ENCODE results near the gene CDH4.

The CDH4 gene

DNA sequence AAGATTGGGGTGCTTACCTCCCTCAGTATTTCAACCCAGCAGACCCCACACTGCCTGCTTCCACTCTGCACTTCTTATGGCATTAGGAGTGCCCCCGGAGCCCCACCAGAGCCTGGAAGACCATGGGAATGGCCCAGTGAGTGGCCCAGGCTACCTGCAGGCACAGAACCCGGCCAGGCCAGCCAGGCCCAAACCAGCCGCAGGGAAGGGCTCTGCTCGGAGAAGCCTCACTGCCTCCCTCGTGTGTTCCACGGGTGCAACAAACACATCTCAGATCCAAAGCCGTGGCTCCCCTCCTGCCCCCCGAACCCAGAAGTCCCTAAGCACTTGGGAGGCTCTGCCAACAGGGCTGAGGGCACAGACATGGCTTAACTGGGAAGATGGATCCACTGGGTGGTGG lies 283.9 kb downstream of the CDH4 start:
- Histone ChIP-seq H3K4me3 (replicated peaks; ENCODE audit: insufficient read depth, low read length) (no peak overlapping the region), H3K27me3 (ENCODE audit: insufficient read depth, poor library complexity, severe bottlenecking) (no peaks in the 10 kb centered on the region), H3K27ac (replicated peaks) (no peak overlapping the region)
- no peak for DNase-seq (ENCODE audit: low read depth in 1 of 2, low spot score in 1 of 2)
- TF ChIP-seq SPI1 (IDR thresholded peaks at IDR 0.05; ENCODE audit: borderline replicate concordance, low read depth), result no peak
- TF ChIP-seq, protein P1, sequence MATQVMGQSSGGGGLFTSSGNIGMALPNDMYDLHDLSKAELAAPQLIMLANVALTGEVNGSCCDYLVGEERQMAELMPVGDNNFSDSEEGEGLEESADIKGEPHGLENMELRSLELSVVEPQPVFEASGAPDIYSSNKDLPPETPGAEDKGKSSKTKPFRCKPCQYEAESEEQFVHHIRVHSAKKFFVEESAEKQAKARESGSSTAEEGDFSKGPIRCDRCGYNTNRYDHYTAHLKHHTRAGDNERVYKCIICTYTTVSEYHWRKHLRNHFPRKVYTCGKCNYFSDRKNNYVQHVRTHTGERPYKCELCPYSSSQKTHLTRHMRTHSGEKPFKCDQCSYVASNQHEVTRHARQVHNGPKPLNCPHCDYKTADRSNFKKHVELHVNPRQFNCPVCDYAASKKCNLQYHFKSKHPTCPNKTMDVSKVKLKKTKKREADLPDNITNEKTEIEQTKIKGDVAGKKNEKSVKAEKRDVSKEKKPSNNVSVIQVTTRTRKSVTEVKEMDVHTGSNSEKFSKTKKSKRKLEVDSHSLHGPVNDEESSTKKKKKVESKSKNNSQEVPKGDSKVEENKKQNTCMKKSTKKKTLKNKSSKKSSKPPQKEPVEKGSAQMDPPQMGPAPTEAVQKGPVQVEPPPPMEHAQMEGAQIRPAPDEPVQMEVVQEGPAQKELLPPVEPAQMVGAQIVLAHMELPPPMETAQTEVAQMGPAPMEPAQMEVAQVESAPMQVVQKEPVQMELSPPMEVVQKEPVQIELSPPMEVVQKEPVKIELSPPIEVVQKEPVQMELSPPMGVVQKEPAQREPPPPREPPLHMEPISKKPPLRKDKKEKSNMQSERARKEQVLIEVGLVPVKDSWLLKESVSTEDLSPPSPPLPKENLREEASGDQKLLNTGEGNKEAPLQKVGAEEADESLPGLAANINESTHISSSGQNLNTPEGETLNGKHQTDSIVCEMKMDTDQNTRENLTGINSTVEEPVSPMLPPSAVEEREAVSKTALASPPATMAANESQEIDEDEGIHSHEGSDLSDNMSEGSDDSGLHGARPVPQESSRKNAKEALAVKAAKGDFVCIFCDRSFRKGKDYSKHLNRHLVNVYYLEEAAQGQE (IDR thresholded peaks at IDR 0.05; ENCODE audit: insufficient replicate concordance, low read depth), result no peak
- no peak for TF ChIP-seq GABPA (IDR thresholded peaks at IDR 0.05; ENCODE audit: low read depth)
- TF ChIP-seq CTCF (IDR thresholded peaks at IDR 0.05; ENCODE audit: insufficient read depth, low read length), result no peak
- TF ChIP-seq POLR2AphosphoS5 (IDR thresholded peaks at IDR 0.05; ENCODE audit: low read depth), result no peak

- Histone ChIP-seq H3K4me3 (replicated peaks; ENCODE audit: insufficient read depth, low read length) (no peak overlapping the region), H3K27me3 (ENCODE audit: insufficient read depth, poor library complexity, severe bottlenecking) (no peaks in the 10 kb centered on the region), H3K27ac (replicated peaks) (no peak overlapping the region)
- TF ChIP-seq POLR2AphosphoS5 (IDR thresholded peaks at IDR 0.05; ENCODE audit: low read depth), result no peak
- TF ChIP-seq GABPA (IDR thresholded peaks at IDR 0.05; ENCODE audit: low read depth), result no peak
- TF ChIP-seq, protein P1 (IDR thresholded peaks at IDR 0.05; ENCODE audit: insufficient replicate concordance, low read depth), result no peak
- no peak for TF ChIP-seq SPI1 (IDR thresholded peaks at IDR 0.05; ENCODE audit: borderline replicate concordance, low read depth)
- TF ChIP-seq CTCF (IDR thresholded peaks at IDR 0.05; ENCODE audit: insufficient read depth, low read length), result no peak
- no peak for DNase-seq (ENCODE audit: low read depth in 1 of 2, low spot score in 1 of 2)
Measured at GRCh38 chr20:61536671-61537070, 284.6 kb downstream of the CDH4 start.

GRCh38 chr20:61537239-61538182 lies 285.4 kb downstream of the CDH4 start:
- TF ChIP-seq POLR2AphosphoS5 (IDR thresholded peaks at IDR 0.05; ENCODE audit: low read depth), result no peak
- no peak for TF ChIP-seq CTCF (IDR thresholded peaks at IDR 0.05; ENCODE audit: insufficient read depth, low read length)
- TF ChIP-seq SPI1 (IDR thresholded peaks at IDR 0.05; ENCODE audit: borderline replicate concordance, low read depth), result no peak
- Histone ChIP-seq H3K27me3 (ENCODE audit: insufficient read depth, poor library complexity, severe bottlenecking) (no peaks in the 10 kb centered on the region), H3K4me3 (replicated peaks; ENCODE audit: insufficient read depth, low read length) (no peak overlapping the region), H3K27ac (replicated peaks) (no peak overlapping the region)
- DNase-seq (ENCODE audit: low read depth in 1 of 2, low spot score in 1 of 2), result no peak
